ENCODE data around the gene GRAMD1B. TPM values are rescaled to one million over a fixed set of nuclear protein-coding genes. Genes with fewer than 3 reads are reported as not detected.

The GRAMD1B gene
- total RNA-seq, 4 donors from 2014 or later, result 5.1 to 10.5 (median 8.4) TPM

DNA sequence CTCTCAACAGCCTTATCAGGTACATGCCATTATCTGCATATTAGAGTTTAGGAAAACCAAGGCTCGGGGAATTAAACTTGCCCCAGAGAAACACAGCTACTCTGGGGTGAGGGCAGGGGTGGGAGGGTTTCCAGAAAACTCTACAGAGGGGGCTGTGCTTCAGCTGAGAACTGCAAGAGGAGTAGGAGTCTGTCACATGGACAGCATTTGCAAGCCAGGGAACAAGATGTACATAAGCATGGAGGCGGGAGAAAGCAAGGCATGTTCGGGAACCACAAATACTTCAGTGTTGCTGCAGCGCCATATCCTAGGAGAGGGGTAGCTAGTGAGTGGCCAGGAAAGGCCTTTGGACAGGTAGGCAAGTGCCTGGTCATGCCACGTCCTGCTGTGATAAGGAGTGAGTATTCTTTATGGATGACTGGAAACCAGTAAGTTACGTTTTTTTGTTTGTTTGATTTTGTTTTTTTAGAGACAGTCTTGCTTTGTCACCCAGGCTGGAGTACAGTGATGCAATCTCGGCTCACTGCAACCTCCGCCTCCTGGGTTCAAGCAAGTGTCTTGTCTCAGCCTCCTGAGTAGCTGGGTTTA, 57.2 kb downstream of the GRAMD1B start:
- TF ChIP-seq, protein P1, sequence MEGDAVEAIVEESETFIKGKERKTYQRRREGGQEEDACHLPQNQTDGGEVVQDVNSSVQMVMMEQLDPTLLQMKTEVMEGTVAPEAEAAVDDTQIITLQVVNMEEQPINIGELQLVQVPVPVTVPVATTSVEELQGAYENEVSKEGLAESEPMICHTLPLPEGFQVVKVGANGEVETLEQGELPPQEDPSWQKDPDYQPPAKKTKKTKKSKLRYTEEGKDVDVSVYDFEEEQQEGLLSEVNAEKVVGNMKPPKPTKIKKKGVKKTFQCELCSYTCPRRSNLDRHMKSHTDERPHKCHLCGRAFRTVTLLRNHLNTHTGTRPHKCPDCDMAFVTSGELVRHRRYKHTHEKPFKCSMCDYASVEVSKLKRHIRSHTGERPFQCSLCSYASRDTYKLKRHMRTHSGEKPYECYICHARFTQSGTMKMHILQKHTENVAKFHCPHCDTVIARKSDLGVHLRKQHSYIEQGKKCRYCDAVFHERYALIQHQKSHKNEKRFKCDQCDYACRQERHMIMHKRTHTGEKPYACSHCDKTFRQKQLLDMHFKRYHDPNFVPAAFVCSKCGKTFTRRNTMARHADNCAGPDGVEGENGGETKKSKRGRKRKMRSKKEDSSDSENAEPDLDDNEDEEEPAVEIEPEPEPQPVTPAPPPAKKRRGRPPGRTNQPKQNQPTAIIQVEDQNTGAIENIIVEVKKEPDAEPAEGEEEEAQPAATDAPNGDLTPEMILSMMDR (IDR thresholded peaks at IDR 0.05; ENCODE audit: low read depth), result no peak

- TF ChIP-seq, protein P1 (IDR thresholded peaks at IDR 0.05; ENCODE audit: low read depth), result no peak
These were observed 60.5 kb downstream of the GRAMD1B start for GRCh38 chr11:123490527-123490926.

GRCh38 chr11:123491241-123491640, 61.2 kb downstream of the GRAMD1B start:
- TF ChIP-seq, protein P1 (IDR thresholded peaks at IDR 0.05; ENCODE audit: low read depth), result no peak

GRCh38 chr11:123493349-123494063, 63.4 kb downstream of the GRAMD1B start:
- TF ChIP-seq, protein P1 (IDR thresholded peaks at IDR 0.05; ENCODE audit: low read depth), result no peak

- TF ChIP-seq, protein P1 (IDR thresholded peaks at IDR 0.05; ENCODE audit: low read depth), result no peak
These were observed 64.4 kb downstream of the GRAMD1B start for GRCh38 chr11:123494195-123495050.

GRCh38 chr11:123504401-123504800, 74.3 kb downstream of the GRAMD1B start:
- TF ChIP-seq, protein P1 (IDR thresholded peaks at IDR 0.05; ENCODE audit: low read depth), result no peak
